ENCODE data around the gene MEPCE. TPM values are rescaled to one million over a fixed set of nuclear protein-coding genes. Genes with fewer than 3 reads are reported as not detected.
A peak's percentile ranks its signal among the peaks of the same experiment; 100 is the strongest.

The MEPCE gene
- total and polyA plus RNA-seq, 9 of the 15 experiments (the other 6 are each of a cell fraction or from before 2014, with no cell fraction given), result 10.9 to 76.3 (median 44.1) TPM

GRCh38 chr7:100444311-100445278 lies 15.0 kb downstream of the MEPCE start (continued):
- TF ChIP-seq STAT6 (CRISPR knock-in tag; IDR thresholded peaks at IDR 0.05) (no peak), MAFG (tag; conservative IDR thresholded peaks at IDR 0.05) (peak; percentile 77), PYGO2 (tag; IDR thresholded peaks at IDR 0.05) (peak; percentile 29; the same call in 1 of the 2 replicates), TBL1XR1 (IDR thresholded peaks at IDR 0.05; ENCODE audit: low read length in 2 of 2) (no peak), MBD1 (CRISPR knock-in tag; IDR thresholded peaks at IDR 0.05) (no peak), TARDBP (IDR thresholded peaks at IDR 0.05) (no peak), ZBTB33 (CRISPR knock-in tag; IDR thresholded peaks at IDR 0.05) (peak; percentile 61; the same call in 1 of the 2 replicates), PTRF (tag; IDR thresholded peaks at IDR 0.05) (no peak; the same call in 1 of the 2 replicates), RBFOX2 (IDR thresholded peaks at IDR 0.05; ENCODE audit: low read depth, low read length) (peak; percentile 75), ZNF707 (CRISPR knock-in tag; conservative IDR thresholded peaks at IDR 0.05) (no peak), SLC30A9 (CRISPR knock-in tag; IDR thresholded peaks at IDR 0.05) (no peak), MECOM (CRISPR knock-in tag; IDR thresholded peaks at IDR 0.05) (peak; percentile 83; the same call in 1 of the 2 replicates), CREB1 (IDR thresholded peaks at IDR 0.05) (no peak), CREB1 (CRISPR knock-in tag; IDR thresholded peaks at IDR 0.05) (peak; percentile 53), ID3 (CRISPR knock-in tag; IDR thresholded peaks at IDR 0.05) (no peak), ID3 (tag; IDR thresholded peaks at IDR 0.05) (peak; percentile 87), SMARCC2 (IDR thresholded peaks at IDR 0.05; ENCODE audit: low read depth) (peak; percentile 78), ZNF282 (CRISPR knock-in tag; IDR thresholded peaks at IDR 0.05) (no peak), GTF2E2 (tag; IDR thresholded peaks at IDR 0.05) (peak; percentile 41; the same call in 1 of the 2 replicates), SIRT6 (IDR thresholded peaks at IDR 0.05; ENCODE audit: low read depth, low read length) (no peak), ZNF584 (CRISPR knock-in tag; IDR thresholded peaks at IDR 0.05; ENCODE audit: low read depth) (peak; percentile 80)
